ENCODE results near the gene PRPF6.
"Not testable (repeated sequence)": the region's sequence is repeated elsewhere in the genome, so short reads cannot be mapped to it uniquely, and the experiment has no call there.

DNA sequence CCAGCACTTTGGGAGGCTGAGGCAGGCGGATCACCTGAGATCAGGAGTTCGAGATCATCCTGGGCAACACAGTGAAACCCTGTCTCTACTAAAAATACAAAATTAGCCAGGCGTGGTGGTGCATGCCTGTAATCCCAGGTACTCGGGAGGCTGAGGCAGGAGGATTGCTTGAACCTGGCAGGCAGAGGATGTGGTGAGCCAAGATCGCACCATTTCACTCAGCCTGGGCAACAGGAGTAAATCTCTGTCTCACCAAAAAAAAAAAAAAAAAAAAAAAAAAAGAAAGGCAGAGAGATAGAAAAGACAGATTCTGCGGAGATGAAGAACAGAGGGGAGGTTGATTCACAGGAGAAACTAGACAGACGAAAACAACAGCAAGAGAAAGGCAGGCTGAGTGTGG, 4.4 kb upstream of the PRPF6 start:
- TF ChIP-seq, protein P1, sequence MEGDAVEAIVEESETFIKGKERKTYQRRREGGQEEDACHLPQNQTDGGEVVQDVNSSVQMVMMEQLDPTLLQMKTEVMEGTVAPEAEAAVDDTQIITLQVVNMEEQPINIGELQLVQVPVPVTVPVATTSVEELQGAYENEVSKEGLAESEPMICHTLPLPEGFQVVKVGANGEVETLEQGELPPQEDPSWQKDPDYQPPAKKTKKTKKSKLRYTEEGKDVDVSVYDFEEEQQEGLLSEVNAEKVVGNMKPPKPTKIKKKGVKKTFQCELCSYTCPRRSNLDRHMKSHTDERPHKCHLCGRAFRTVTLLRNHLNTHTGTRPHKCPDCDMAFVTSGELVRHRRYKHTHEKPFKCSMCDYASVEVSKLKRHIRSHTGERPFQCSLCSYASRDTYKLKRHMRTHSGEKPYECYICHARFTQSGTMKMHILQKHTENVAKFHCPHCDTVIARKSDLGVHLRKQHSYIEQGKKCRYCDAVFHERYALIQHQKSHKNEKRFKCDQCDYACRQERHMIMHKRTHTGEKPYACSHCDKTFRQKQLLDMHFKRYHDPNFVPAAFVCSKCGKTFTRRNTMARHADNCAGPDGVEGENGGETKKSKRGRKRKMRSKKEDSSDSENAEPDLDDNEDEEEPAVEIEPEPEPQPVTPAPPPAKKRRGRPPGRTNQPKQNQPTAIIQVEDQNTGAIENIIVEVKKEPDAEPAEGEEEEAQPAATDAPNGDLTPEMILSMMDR (IDR thresholded peaks at IDR 0.05; ENCODE audit: low read depth, low read length, poor library complexity, severe bottlenecking), result not testable (repeated sequence)
- TF ChIP-seq EZH2phosphoT487 (IDR thresholded peaks at IDR 0.05; ENCODE audit: borderline replicate concordance, low read length), result not testable (repeated sequence)
